GM03348 (cell line): ENCODE measurements around the gene LSP1.

ENCODE experiments used
- DNase-seq: peaks from one replicate; pipeline ENCODE4 v3.0.0; 2012; ENCODE audit warnings: low spot score

Gene LSP1

GRCh38 chr11:1848640-1849430, 4.0 kb upstream of the LSP1 start:
- DNase-seq: no peak

- DNase-seq: no peak
Measured at GRCh38 chr11:1851468-1852180, 1.3 kb upstream of the LSP1 start.

- DNase-seq: no peak
Measured at GRCh38 chr11:1852271-1852876, 510 bp upstream of the LSP1 start.

- no peak for DNase-seq
Measured at GRCh38 chr11:1853376-1854131, 670 bp downstream of the LSP1 start.

- no peak for DNase-seq
Measured at GRCh38 chr11:1854132-1854948, 1.5 kb downstream of the LSP1 start.

- DNase-seq: no peak
Measured at GRCh38 chr11:1854949-1855885, 2.3 kb downstream of the LSP1 start.

GRCh38 chr11:1855886-1856265, 3.0 kb downstream of the LSP1 start:
- no peak for DNase-seq

- no peak for DNase-seq
Measured at GRCh38 chr11:1856306-1857005, 3.6 kb downstream of the LSP1 start.

GRCh38 chr11:1857064-1857463, 4.2 kb downstream of the LSP1 start:
- DNase-seq: no peak

GRCh38 chr11:1858154-1858553, 5.3 kb downstream of the LSP1 start:
- DNase-seq: no peak

GRCh38 chr11:1858576-1858975, 5.7 kb downstream of the LSP1 start:
- DNase-seq: no peak

GRCh38 chr11:1859004-1859403, 6.1 kb downstream of the LSP1 start:
- no peak for DNase-seq

- DNase-seq: no peak
Measured at GRCh38 chr11:1860108-1860507, 7.2 kb downstream of the LSP1 start.

GRCh38 chr11:1861435-1862411, 8.8 kb downstream of the LSP1 start:
- no peak for DNase-seq

- DNase-seq: no peak
Measured at GRCh38 chr11:1862588-1863351, 9.9 kb downstream of the LSP1 start.

GRCh38 chr11:1863352-1864216, 10.7 kb downstream of the LSP1 start:
- peak; percentile 98 for DNase-seq

GRCh38 chr11:1864231-1864630, 11.3 kb downstream of the LSP1 start:
- DNase-seq: peak; percentile 52
